ENCODE measurements around the gene EFS. TPM values are rescaled to one million over a fixed set of nuclear protein-coding genes. Genes with fewer than 3 reads are reported as not detected.

EFS gene
- total and polyA plus RNA-seq, 2 experiments from 2014 or later: 9.7 to 21.9 TPM

DNA sequence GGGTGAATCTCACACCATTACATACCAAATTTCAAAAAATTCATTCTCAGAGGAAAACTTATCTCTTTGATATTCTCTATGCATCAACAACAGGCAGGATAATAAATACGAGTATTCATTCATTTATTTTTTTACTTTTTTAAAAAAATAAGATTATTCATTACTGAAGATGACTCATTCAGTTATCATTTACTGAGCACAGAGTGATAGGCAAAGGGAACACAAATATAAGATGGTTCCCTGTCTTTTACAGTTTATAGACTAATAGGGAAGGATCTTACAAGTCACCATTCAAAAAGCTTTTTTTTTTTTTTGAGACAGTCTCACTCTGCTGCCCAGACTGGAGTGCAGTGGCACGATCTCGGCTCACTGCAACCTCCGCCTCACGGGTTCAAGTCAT, 48.7 kb downstream of the EFS start:
- Histone ChIP-seq H3K79me2 (peaks cover 9% of the 10 kb centered on the region), H3K4me2 (no peak overlapping the region), H3K27ac (no peak overlapping the region), H3K27me3 (no peaks in the 10 kb centered on the region), H3K4me1 (ENCODE audit: insufficient read depth) (peaks cover 6% of the 10 kb centered on the region), H3K9me3 (ENCODE audit: low read depth) (no peaks in the 10 kb centered on the region), H4K20me1 (ENCODE audit: insufficient read depth, poor library complexity, severe bottlenecking) (no peaks in the 10 kb centered on the region), H3K9me2 (replicated peaks; ENCODE audit: insufficient read depth) (no peaks in the 10 kb centered on the region), H2AFZ (no peak overlapping the region), H3K36me3 (replicated peaks; ENCODE audit: insufficient read depth, low read depth) (no peaks in the 10 kb centered on the region), H3K4me3 (no peak overlapping the region)
- TF ChIP-seq, protein P1, sequence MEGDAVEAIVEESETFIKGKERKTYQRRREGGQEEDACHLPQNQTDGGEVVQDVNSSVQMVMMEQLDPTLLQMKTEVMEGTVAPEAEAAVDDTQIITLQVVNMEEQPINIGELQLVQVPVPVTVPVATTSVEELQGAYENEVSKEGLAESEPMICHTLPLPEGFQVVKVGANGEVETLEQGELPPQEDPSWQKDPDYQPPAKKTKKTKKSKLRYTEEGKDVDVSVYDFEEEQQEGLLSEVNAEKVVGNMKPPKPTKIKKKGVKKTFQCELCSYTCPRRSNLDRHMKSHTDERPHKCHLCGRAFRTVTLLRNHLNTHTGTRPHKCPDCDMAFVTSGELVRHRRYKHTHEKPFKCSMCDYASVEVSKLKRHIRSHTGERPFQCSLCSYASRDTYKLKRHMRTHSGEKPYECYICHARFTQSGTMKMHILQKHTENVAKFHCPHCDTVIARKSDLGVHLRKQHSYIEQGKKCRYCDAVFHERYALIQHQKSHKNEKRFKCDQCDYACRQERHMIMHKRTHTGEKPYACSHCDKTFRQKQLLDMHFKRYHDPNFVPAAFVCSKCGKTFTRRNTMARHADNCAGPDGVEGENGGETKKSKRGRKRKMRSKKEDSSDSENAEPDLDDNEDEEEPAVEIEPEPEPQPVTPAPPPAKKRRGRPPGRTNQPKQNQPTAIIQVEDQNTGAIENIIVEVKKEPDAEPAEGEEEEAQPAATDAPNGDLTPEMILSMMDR (IDR thresholded peaks at IDR 0.05; ENCODE audit: poor library complexity): no peak
- TF ChIP-seq EZH2phosphoT487 (IDR thresholded peaks at IDR 0.05; ENCODE audit: low read depth, severe bottlenecking, unreplicated experiment) (no peak), EZH2 (IDR thresholded peaks at IDR 0.05; ENCODE audit: borderline replicate concordance) (no peak)
- 98% methylated on average over 5 of the region's 5 CpGs for WGBS (ENCODE audit: low lambda C conversion rate, missing lambda C conversion rate)
- DNase-seq (ENCODE audit: low spot score): no peak

DNA sequence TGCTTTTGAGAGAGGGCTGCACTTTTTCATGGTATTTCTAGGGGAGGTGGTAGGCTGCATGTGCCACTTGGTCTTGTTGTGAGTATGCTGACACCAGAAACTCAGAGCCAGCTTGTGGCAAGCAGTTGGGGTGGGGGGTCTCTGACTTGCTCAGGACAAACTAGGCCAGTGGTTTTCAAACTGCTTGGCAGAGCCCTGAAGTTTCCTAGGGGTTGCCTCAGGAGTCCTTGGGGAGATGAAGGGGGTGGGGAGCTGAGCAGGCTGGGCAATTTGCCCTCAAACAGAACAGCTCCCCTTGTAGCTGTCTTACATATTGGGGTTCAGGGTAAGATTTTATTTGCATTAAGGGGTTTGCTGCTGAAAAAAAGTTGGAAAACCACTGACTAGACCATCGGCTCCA, 54.4 kb downstream of the EFS start:
- Histone ChIP-seq H3K79me2 (peaks cover 55% of the 10 kb centered on the region), H3K27ac (no peak overlapping the region), H3K36me3 (replicated peaks; ENCODE audit: insufficient read depth, low read depth) (no peaks in the 10 kb centered on the region), H3K4me1 (ENCODE audit: insufficient read depth) (peaks cover 20% of the 10 kb centered on the region), H3K27me3 (no peaks in the 10 kb centered on the region), H2AFZ (no peak overlapping the region), H3K9me2 (replicated peaks; ENCODE audit: insufficient read depth) (no peaks in the 10 kb centered on the region), H4K20me1 (ENCODE audit: insufficient read depth, poor library complexity, severe bottlenecking) (no peaks in the 10 kb centered on the region), H3K9me3 (ENCODE audit: low read depth) (no peaks in the 10 kb centered on the region), H3K4me2 (no peak overlapping the region), H3K4me3 (no peak overlapping the region)
- WGBS (ENCODE audit: low lambda C conversion rate, missing lambda C conversion rate): 95% methylated on average over 1 of the region's 1 CpG
- no peak for DNase-seq (ENCODE audit: low spot score)
- TF ChIP-seq EZH2phosphoT487 (IDR thresholded peaks at IDR 0.05; ENCODE audit: low read depth, severe bottlenecking, unreplicated experiment): no peak
- TF ChIP-seq EZH2 (IDR thresholded peaks at IDR 0.05; ENCODE audit: borderline replicate concordance): no peak
- TF ChIP-seq, protein P1 (IDR thresholded peaks at IDR 0.05; ENCODE audit: poor library complexity): no peak

DNA sequence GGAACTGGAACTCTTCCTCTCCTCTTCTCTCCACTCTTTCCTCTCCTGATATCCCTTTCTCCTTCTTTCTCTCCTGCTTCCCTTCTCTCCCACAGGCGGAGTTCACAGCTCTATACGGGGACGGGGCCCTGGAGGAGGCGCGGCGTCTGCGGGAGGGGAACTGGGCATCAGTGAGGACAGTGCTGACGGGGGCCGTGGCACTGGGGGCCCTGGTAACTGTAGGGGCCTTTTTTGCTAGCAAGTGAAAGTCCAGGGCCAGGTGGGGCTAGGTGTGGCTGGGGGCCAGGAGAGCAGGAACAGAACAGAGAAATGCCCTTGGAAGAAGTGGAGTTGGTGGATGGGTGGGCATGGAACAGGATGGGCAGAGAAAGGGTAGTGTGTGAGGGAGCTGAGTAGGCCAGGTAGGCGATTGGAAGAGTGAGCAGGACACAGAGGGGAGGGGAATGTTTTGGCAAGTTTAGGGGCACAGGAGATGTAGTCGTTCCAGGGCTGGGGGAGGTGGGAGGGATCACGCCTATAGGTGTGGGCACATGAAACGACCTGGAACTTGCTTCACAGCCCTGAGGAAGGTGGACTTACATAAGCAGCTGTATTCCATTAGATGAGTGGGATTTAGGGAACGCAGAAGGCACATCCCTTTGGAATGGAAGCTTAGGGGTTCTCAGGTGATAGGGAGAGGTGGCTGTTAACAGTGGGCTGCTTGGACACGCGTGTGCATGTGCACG, 56.1 kb downstream of the EFS start:
- Histone ChIP-seq H3K27me3 (no peaks in the 10 kb centered on the region), H3K36me3 (replicated peaks; ENCODE audit: insufficient read depth, low read depth) (no peaks in the 10 kb centered on the region), H3K9me3 (ENCODE audit: low read depth) (no peaks in the 10 kb centered on the region), H4K20me1 (ENCODE audit: insufficient read depth, poor library complexity, severe bottlenecking) (no peaks in the 10 kb centered on the region), H3K79me2 (peaks cover 61% of the 10 kb centered on the region), H3K4me3 (no peak overlapping the region), H3K27ac (no peak overlapping the region), H3K4me1 (ENCODE audit: insufficient read depth) (peaks cover 22% of the 10 kb centered on the region), H3K9me2 (replicated peaks; ENCODE audit: insufficient read depth) (no peaks in the 10 kb centered on the region), H2AFZ (no peak overlapping the region), H3K4me2 (peak overlapping the region; percentile 97)
- DNase-seq (ENCODE audit: low spot score): no peak
- TF ChIP-seq EZH2phosphoT487 (IDR thresholded peaks at IDR 0.05; ENCODE audit: low read depth, severe bottlenecking, unreplicated experiment) (no peak), EZH2 (IDR thresholded peaks at IDR 0.05; ENCODE audit: borderline replicate concordance) (no peak)
- TF ChIP-seq, protein P1 (IDR thresholded peaks at IDR 0.05; ENCODE audit: poor library complexity): no peak
- WGBS (ENCODE audit: low lambda C conversion rate, missing lambda C conversion rate): 93% methylated on average over 17 of the region's 17 CpGs
